Colonic mucosa (tissue), 4 donors: ENCODE measurements around the gene C16orf92. TPM values are rescaled to one million over a fixed set of nuclear protein-coding genes. Genes with fewer than 3 reads are reported as not detected.
A peak's percentile ranks its signal among the peaks of the same experiment; 100 is the strongest.

Experiments
- DNase-seq: peaks from one replicate; pipeline ENCODE4 v3.0.0-alpha.2; 2020
- H3K27ac ChIP-seq: fragments of 200-600 bp; one replicate; pipeline ENCODE4 v1.8.0; 2021
- H3K27me3 ChIP-seq: fragments of 200-600 bp; one replicate; pipeline ENCODE4 v1.8.0; 2021
- H3K36me3 ChIP-seq: fragments of 200-600 bp; one replicate; pipeline ENCODE4 v1.8.0; 2021
- H3K4me1 ChIP-seq: fragments of 200-600 bp; one replicate; pipeline ENCODE4 v1.8.0; 2021; ENCODE audit warnings: mild to moderate bottlenecking
- H3K4me3 ChIP-seq: fragments of 200-600 bp; one replicate; pipeline ENCODE4 v1.8.0; 2021
- H3K9ac ChIP-seq, 2 donors: one replicate each; pipeline ENCODE4 v1.7.0; 2013; ENCODE audit warnings: control low read depth in 2 of 2, low read depth in 2 of 2, low read length in 2 of 2
- H3K9me3 ChIP-seq: fragments of 200-600 bp; one replicate; pipeline ENCODE4 v1.8.0; 2021
- CTCF ChIP-seq: fragments of 200-600 bp; IDR thresholded peaks from one replicate; pipeline ENCODE4 v1.8.0; 2022; ENCODE audit warnings: antibody characterized with exemption, mild to moderate bottlenecking
- intact Hi-C: fragments of 100-400 bp; cut with DNase I; formaldehyde crosslinking; loops from one replicate; pipeline ENCODE4 v1.14.1; 2022
- total RNA-seq, 2 donors: library from RNA; stranded (reverse); fragmentation: NEBNext Ultra II Directional in 1 of 2; extraction: Animal tissue kit (Norgen Biotek cat#: 25700) in 1 of 2; gene quantifications; one replicate each; pipeline ENCODE4 v1.2.1, GENCODE V29; 2021
- donor health status: healthy.
- donor health status: DM: no; HTN: no; CAD: no.
- donor health status: DM: no; HTN: no; CAD: no.

Gene C16orf92
- total RNA-seq, 2 donors from 2014 or later = not detected

- intact Hi-C loops = no loop called here
- Histone ChIP-seq H3K36me3 (no peaks in the 10 kb centered on the region), H3K9ac (no peak overlapping the region), H3K27me3 (no peaks in the 10 kb centered on the region), H3K27ac (no peak overlapping the region), H3K4me3 (no peak overlapping the region), H3K9me3 (no peaks in the 10 kb centered on the region), H3K4me1 (peaks cover 4% of the 10 kb centered on the region)
- no peak for TF ChIP-seq CTCF
- DNase-seq = no peak
Measured at GRCh38 chr16:30049871-30050270, 26.9 kb downstream of the C16orf92 start.

- intact Hi-C loops = no loop called here
- no peaks in the 10 kb centered on the region for H3K27me3 ChIP-seq
- no peaks in the 10 kb centered on the region for H3K9me3 ChIP-seq
- no peak for TF ChIP-seq CTCF
- H3K4me3 ChIP-seq = no peak overlapping the region
- H3K27ac ChIP-seq = no peak overlapping the region
- no peak overlapping the region for H3K9ac ChIP-seq
- peaks cover 4% of the 10 kb centered on the region for H3K4me1 ChIP-seq
- no peaks in the 10 kb centered on the region for H3K36me3 ChIP-seq
- DNase-seq = no peak
Measured at GRCh38 chr16:30051518-30051917, 28.5 kb downstream of the C16orf92 start.

GRCh38 chr16:30052671-30053372 lies 29.8 kb downstream of the C16orf92 start:
- Histone ChIP-seq H3K9me3 (no peaks in the 10 kb centered on the region), H3K27ac (no peak overlapping the region), H3K4me3 (peak overlapping the region; percentile 54), H3K27me3 (no peaks in the 10 kb centered on the region), H3K4me1 (peaks cover 4% of the 10 kb centered on the region), H3K36me3 (no peaks in the 10 kb centered on the region), H3K9ac (peak overlapping the region; percentile 46 to 77)
- TF ChIP-seq CTCF = no peak
- peak; percentile 96 for DNase-seq
- intact Hi-C loops = no loop called here

GRCh38 chr16:30053376-30054015 lies 30.5 kb downstream of the C16orf92 start:
- intact Hi-C loops = no loop called here
- Histone ChIP-seq H3K9me3 (no peaks in the 10 kb centered on the region), H3K4me1 (peaks cover 4% of the 10 kb centered on the region), H3K27ac (no peak overlapping the region), H3K36me3 (no peaks in the 10 kb centered on the region), H3K27me3 (no peaks in the 10 kb centered on the region), H3K9ac (peak overlapping the region; percentile 46 to 77), H3K4me3 (peak overlapping the region; percentile 54)
- no peak for TF ChIP-seq CTCF
- DNase-seq = no peak

- Histone ChIP-seq H3K4me1 (peaks cover 4% of the 10 kb centered on the region), H3K9me3 (no peaks in the 10 kb centered on the region), H3K4me3 (no peak overlapping the region), H3K27me3 (no peaks in the 10 kb centered on the region), H3K36me3 (no peaks in the 10 kb centered on the region), H3K9ac (no peak overlapping the region), H3K27ac (no peak overlapping the region)
- no peak for TF ChIP-seq CTCF
- no peak for DNase-seq
- intact Hi-C loops = no loop called here
Measured at GRCh38 chr16:30054451-30054850, 31.5 kb downstream of the C16orf92 start.
